ENCODE measurements around the gene LRP1. TPM values are rescaled to one million over a fixed set of nuclear protein-coding genes. Genes with fewer than 3 reads are reported as not detected.

The LRP1 gene
- total and polyA plus RNA-seq, 2 of the 13 experiments (the other 11 are each of a cell fraction or from before 2014, with no cell fraction given) = 14.7 to 30.8 TPM

GRCh38 chr12:57109207-57110103 lies 18.8 kb upstream of the LRP1 start:
- DNase-seq (ENCODE audit: low spot score) (no peak), ATAC-seq (no peak), FAIRE-seq (no peak)
- peaks cover 46% of the 10 kb centered on the region for H3K4me1 ChIP-seq (ENCODE audit: insufficient read depth, low read length)
- peak overlapping the region; percentile 82 for H3K27ac ChIP-seq (ENCODE audit: extremely low read length, insufficient read depth, low read length)
- no peaks in the 10 kb centered on the region; a peak in 1 of 5 replicates for H3K27me3 ChIP-seq (ENCODE audit: control insufficient read depth in 1 of 2, insufficient read depth in 2 of 2, low read length in 2 of 2)
- intact Hi-C loops (cut with micrococcal nuclease; ENCODE audit: unreplicated experiment) (loop anchor here (2.0 kb wide), 1 partner anchor 21 kb away; the partner anchor contains the start of gene NAB2), in situ Hi-C loops (cut with HindIII; ENCODE audit: extremely low pct_ligation_motif_present, low pct_unique_long_range_greater_than_20kb) (loop anchor here (5.0 kb wide), 2 partner anchors 37 to 102 kb away; partner anchors contain the start of gene ZBTB39)
- WGBS (ENCODE audit: low lambda C conversion rate) = 77% methylated on average over 7 of the region's 7 CpGs
- H4K20me1 ChIP-seq (ENCODE audit: insufficient read depth, low read length) = no peaks in the 10 kb centered on the region
- CTCF ChIA-PET (ENCODE audit: low intra/inter-chr PET ratio, low total read pairs) = interaction anchor here (1.3 kb wide), 1 partner anchor 40 kb away, joined by 3 read pairs; no protein-coding TSS in a partner anchor
- peak overlapping the region in 2 of 3 experiments; percentile 72 to 91; a peak in 4 of 6 replicates for H3K4me3 ChIP-seq (replicated peaks in 1 of 3; ENCODE audit: insufficient read depth in 1 of 3, low read depth in 2 of 3, low read length in 3 of 3)
- H3K36me3 ChIP-seq (replicated peaks in 1 of 2; ENCODE audit: control insufficient read depth in 1 of 2, insufficient read depth in 2 of 2, low read length in 2 of 2) = peaks cover 7 to 12% of the 10 kb centered on the region in 2 experiments; a peak in 4 of 5 replicates
- no peaks in the 10 kb centered on the region for H3K9me3 ChIP-seq (ENCODE audit: low read length)
- POLR2A ChIA-PET = interaction anchor here (0.8 to 5.9 kb wide), 8 partner anchors 11 to 120 kb away, joined by 3 to 309 read pairs (median 104); partner anchors contain the start of genes LRP1, NAB2, NEMP1 and SHMT2
- H3K79me2 ChIP-seq (ENCODE audit: insufficient read depth, low read length) = no peaks in the 10 kb centered on the region
- peak overlapping the region; percentile 99 for H3K4me2 ChIP-seq (ENCODE audit: low read depth, low read length)
- H2AFZ ChIP-seq (ENCODE audit: low read length) = no peak overlapping the region
- H3K9ac ChIP-seq (ENCODE audit: insufficient read depth, low read depth, low read length) = peak overlapping the region; percentile 83; the same call in 1 of the 2 replicates
- BruUV-seq (replicated peaks) = no TSS peak
- no peak for TF ChIP-seq ZNF616 (CRISPR knock-in tag; IDR thresholded peaks at IDR 0.05; ENCODE audit: low read depth)
- no peak for TF ChIP-seq ZSCAN29 (CRISPR knock-in tag; conservative IDR thresholded peaks at IDR 0.05)
- TF ChIP-seq RARA (CRISPR knock-in tag; IDR thresholded peaks at IDR 0.05) = no peak
- peak; percentile 81 for TF ChIP-seq ZNF629 (CRISPR knock-in tag; conservative IDR thresholded peaks at IDR 0.05)

Data from HepG2 (cell line).